NCI-H2081 treated with DMSO at 0.1 percent for 48 hours (cell line): ENCODE measurements around the gene MMP25.
"Not testable (repeated sequence)": the region's sequence is repeated elsewhere in the genome, so short reads cannot be mapped to it uniquely, and the experiment has no call there.

Experiments used
- DNase-seq: peaks from one replicate; lab custom pipeline; 2025; lab: John Stamatoyannopoulos, UW

The MMP25 gene

DNA sequence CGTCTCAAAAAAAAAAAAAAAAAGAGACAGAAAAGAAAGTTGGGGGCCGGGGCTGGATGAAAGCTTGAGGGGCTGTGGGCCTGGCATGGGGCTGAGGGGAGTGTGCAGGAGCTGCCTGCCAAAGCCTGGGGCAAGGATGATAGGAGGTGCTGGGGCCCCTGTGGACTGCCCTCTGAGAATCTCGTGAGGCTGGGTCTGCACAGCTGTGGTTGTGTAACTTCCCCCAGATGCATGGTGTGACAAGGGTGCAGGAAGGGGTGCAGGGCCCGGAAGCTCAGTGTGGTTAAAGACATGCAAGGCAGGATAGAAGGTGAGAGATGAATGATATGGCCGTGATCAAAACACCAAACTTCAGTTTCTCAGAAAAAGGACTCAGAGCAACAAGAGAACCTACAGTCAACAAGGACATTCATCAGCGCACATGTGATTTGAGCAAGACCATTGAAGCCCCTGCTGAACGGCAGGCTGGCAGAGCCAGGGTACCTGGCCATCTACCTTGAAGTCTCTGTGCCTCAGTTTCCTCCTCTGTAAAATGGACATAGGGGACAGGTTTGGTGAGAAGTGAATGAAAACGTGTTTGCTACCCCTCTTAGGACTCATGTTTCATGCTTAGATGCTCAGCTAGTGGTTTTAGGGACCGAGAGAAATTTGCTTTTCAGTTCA lies 28.6 kb downstream of the MMP25 start:
- DNase-seq: no peak

- DNase-seq: no peak
These were observed 29.2 kb downstream of the MMP25 start for GRCh38 chr16:3075523-3075915.

DNA sequence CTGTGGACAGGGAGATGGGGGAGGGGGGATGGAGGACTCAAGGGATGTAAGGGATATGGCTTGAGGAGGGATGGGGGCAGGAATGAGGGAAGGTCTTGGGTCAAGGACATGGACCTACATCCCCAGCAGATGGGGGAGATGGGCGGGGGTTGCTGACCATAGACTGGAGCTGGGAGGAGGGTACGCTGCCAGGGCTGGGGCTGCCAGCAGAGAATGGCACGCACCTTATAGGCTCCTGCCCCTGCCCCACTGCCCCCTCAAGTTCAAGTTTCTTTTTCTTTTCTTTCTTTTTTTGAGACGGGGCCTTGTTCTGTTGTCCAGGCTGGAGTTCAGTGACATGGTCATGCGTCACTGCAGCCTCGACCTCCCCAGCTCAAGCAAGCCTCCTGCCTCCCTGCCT lies 29.6 kb downstream of the MMP25 start:
- DNase-seq: not testable (repeated sequence)

DNA sequence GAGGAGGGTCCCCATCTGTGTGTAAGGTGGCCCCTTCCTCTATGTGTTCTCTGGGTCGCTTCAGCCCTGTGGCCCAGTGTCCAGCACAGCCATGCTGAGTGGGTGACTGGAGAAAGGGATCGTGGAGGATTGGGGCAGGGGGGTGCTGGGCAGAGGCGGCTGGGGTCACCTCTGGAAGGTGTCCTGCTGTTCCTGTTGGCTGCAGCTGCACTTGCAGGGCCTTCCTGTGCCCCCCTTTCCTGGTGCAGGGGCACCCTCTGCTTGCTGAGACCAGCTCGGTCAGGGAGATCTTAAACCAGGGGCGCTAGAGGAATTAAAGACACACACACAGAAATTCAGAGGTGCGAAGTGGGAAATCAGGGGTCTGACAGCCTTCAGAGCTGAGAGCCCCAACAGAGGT lies 30.2 kb downstream of the MMP25 start:
- DNase-seq: no peak

DNA sequence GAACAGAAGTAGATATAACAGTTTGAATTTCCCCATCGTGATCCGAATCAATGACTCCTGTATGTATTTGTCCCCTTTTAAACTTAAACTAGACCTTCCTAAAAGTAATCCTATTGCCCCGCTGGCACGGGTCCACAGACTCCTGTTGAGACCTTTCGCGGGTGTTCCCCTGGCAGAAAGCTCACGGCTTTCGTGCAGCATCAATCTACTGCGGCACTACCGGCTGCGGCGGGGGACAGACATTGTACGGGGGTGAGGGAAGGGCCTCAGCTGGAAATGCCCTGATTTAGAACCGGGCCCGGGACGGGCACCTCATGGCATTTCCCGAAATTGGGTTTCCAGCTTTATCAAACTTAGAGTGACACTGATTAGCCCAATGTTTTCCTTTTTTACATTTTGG lies 33.7 kb downstream of the MMP25 start:
- no peak for DNase-seq

DNA sequence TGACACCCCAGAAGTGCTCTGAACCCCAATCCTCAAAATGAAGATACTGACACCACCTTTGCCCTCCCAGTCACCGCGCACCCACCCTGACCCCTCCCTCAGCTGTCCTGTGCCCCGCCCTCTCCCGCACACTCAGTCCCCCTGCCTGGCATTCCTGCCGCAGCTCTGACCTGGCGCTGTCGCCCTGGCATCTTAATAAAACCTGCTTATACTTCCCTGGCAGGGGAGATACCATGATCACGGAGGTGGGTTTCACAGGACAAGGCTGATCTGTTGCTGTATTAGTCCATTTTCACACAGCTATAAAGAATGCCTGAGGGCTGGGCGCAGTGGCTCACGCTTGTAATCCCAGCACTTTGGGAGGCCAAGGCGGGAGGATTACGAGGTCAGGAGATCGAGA lies 35.6 kb downstream of the MMP25 start:
- not testable (repeated sequence) for DNase-seq

DNA sequence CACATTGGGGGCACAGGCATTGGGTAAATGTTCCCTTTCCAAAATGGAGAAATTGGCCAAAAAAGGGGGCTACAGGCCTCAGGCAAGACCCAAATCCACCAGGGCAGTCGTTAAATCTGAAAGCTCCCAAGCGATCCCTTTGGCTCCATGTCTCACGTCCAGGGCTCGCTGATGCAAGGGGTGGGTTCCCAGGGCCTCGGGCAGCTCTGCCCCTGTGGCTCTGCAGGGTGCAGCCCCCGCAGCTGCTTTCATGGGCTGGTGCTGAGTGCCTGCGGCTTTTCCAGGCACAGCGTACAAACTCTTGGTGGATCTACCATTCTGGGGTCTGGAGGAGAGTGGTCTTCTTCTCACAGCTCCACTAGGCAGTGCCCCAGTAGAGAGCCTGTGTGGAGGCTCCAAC lies 37.0 kb downstream of the MMP25 start:
- not testable (repeated sequence) for DNase-seq

GRCh38 chr16:3084491-3084890 lies 38.1 kb downstream of the MMP25 start:
- no peak for DNase-seq

DNA sequence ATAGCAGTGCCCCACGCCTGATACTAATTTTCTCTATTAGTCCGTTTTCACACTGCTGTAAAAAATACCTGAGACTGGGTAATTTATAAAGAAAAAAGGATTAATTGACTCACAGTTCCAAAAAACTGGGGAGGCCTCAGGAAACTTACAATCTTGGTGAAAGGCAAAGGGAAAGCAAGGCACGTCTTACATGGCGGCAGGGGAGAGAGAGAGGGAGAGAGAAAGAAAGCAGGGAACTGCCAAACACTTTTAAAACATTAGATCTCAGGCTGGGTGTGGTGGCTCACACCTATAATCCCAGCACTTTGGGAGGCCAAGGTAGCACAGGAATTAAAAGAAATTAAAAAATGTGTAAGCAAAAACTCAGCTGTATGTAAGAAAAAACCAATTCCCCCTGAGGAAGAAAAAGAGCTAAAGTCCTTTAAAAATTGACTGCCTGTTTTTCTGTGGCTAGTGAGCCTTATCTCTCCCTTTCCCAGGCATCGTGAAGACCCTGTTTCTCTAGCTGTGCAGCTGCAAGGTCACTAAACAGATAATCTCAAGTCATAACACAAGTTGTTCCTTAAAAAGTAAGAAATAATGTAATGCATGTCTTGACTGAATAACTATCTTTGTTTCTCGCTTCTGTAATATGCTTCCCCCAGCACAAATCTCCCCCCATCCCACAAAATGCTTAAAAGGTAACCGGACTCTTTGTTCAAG lies 38.8 kb downstream of the MMP25 start:
- DNase-seq: no peak

DNA sequence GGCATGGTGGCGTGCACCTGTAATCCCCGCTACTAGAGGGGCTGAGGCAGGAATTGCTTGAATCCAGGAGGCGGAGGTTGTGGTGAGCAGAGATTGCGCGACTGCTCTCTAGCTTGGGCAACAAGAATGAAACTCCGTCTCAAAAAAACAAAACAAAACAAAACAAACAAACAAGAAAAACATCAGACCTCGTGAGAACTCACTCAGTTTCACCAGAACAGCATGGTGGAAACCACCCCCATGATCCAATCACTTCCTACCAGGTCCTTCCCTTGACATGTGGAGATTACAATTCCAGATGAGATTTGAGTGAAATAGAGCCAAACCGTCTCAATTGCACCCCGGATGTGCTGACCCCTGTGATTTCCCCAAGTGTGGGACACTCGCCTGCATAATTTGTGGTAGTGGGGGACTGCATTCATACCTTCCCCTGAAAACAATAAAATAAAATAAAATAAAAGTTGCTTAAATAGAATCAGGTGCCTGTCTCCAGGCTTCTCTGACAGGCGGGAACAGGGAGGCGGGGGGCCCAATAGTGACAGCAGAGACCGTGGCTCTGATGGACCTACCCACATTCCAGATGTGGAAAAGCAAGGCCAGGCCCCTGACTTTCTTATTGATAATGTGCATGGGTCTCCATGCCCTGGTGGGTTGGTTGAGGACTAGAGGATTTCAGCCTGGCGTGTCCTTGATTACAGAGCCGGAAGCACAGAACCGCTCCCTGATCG lies 39.7 kb downstream of the MMP25 start:
- no peak for DNase-seq

- DNase-seq: no peak
These were observed 40.4 kb downstream of the MMP25 start for GRCh38 chr16:3086596-3087242.

- DNase-seq: no peak
These were observed 41.2 kb downstream of the MMP25 start for GRCh38 chr16:3087243-3088235.

DNA sequence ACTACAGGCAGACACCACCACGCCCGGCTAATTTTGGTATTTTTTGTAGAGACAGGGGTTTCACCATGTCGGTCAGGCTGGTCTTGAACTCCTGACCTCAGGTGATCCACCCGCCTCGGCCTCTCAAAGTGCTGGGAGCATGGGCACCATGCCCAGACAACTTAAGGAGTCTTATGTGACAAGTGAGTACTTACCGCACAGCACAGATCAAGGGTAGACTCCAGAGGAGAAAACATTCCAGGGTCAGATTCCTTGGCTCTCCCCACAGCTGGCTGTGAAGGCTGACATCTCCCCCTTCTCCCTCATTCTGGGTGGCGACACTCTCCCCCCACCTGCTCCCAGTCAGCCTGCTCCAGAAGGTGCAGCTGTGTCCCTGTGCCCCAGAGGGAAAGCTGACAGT lies 42.1 kb downstream of the MMP25 start:
- no peak for DNase-seq

- no peak for DNase-seq
These were observed 42.8 kb downstream of the MMP25 start for GRCh38 chr16:3088925-3089716.

- DNase-seq: no peak
These were observed 43.6 kb downstream of the MMP25 start for GRCh38 chr16:3089717-3090592.

DNA sequence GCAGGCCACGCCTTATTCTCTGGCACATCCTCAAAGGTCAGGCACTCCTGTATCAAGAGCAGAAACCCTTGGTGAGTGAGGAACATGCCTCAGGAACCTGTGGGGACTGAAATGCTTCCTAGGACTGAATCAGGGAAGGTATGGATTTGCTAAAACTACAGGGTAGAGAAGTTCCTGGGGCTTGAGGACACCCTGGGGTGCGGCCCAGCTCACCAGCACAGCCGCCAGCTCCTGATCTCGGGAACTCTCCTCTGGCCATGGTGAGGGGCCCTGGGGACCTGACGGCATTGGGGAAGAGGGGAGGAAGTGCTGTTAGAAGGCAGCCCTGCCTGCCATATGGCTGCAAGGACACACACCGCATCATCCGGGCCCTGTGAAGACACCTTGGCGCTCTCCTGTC lies 45.2 kb downstream of the MMP25 start:
- DNase-seq: no peak

- no peak for DNase-seq
These were observed 46.2 kb downstream of the MMP25 start for GRCh38 chr16:3092501-3092941.

DNA sequence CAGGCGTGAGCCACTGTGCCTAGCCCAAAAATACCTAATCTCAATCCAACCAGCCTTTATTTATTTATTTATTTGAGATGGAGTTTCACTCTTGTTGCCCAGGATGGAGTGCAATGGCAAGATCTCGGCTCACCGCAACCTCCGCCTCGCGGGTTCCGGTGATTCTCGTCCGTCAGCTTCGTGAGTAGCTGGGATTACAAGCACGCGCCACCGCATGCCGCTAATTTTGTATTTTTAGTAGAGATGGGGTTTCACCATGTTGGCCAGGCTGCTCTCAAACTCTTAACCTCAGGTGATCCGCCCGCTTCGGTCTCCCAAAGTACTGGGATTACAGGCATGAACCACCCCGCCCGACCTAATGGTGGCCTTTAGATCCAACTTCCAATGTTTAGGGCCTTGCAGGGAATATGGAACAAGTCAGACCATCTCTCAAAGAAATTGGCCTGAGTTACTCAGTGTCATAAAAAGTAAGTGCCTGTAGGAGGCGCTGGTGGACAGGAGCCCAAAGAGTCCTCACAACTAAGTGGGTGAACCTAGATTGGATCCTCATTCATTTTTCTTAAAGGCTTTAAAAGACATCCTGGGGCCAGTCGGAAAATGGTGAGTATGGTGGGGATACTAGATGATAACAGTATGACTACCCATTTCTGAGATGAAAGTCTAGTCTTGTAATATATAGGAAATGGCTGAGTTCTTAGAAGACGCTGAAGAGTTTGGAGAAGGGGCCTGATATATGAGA lies 48.1 kb downstream of the MMP25 start:
- no peak for DNase-seq

DNA sequence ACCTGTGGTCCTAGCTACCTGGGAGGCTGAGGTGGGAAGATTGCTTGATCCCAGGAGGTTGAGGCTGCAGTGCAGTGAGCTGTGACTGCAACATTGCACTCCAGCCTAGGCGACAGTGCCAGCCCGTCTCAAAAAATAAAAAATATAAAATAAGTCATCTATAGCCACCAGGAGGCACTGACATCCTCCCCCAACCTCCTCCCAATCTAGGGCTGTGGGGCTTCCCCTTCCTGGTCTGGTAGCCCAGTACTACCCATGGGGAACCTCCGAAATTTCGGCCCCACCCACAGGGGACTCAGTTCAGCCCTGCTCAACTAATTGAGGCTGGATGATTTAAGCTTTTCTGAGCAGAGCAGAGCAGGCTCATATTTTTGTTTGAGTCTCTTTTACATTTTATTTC lies 49.5 kb downstream of the MMP25 start:
- no peak for DNase-seq
